ENCODE results near the gene DOCK9.

GRCh38 chr13:98751861-98752466 is 225.9 kb downstream of the DOCK9 start:
- TF ChIP-seq, protein P1, sequence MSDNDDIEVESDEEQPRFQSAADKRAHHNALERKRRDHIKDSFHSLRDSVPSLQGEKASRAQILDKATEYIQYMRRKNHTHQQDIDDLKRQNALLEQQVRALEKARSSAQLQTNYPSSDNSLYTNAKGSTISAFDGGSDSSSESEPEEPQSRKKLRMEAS (IDR thresholded peaks at IDR 0.05; ENCODE audit: low read depth): no peak
- TF ChIP-seq, protein P2, sequence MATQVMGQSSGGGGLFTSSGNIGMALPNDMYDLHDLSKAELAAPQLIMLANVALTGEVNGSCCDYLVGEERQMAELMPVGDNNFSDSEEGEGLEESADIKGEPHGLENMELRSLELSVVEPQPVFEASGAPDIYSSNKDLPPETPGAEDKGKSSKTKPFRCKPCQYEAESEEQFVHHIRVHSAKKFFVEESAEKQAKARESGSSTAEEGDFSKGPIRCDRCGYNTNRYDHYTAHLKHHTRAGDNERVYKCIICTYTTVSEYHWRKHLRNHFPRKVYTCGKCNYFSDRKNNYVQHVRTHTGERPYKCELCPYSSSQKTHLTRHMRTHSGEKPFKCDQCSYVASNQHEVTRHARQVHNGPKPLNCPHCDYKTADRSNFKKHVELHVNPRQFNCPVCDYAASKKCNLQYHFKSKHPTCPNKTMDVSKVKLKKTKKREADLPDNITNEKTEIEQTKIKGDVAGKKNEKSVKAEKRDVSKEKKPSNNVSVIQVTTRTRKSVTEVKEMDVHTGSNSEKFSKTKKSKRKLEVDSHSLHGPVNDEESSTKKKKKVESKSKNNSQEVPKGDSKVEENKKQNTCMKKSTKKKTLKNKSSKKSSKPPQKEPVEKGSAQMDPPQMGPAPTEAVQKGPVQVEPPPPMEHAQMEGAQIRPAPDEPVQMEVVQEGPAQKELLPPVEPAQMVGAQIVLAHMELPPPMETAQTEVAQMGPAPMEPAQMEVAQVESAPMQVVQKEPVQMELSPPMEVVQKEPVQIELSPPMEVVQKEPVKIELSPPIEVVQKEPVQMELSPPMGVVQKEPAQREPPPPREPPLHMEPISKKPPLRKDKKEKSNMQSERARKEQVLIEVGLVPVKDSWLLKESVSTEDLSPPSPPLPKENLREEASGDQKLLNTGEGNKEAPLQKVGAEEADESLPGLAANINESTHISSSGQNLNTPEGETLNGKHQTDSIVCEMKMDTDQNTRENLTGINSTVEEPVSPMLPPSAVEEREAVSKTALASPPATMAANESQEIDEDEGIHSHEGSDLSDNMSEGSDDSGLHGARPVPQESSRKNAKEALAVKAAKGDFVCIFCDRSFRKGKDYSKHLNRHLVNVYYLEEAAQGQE (IDR thresholded peaks at IDR 0.05; ENCODE audit: low read depth, low read length): no peak
- TF ChIP-seq CHD2 (IDR thresholded peaks at IDR 0.05; ENCODE audit: low read length, partially characterized antibody): no peak
- no peak for TF ChIP-seq POLR2AphosphoS5 (IDR thresholded peaks at IDR 0.05; ENCODE audit: low read depth, low read length)
- TF ChIP-seq CTCF (IDR thresholded peaks at IDR 0.05): no peak
- TF ChIP-seq FOXJ3 (CRISPR knock-in tag; IDR thresholded peaks at IDR 0.05): no peak
- no peak for TF ChIP-seq RAD21 (IDR thresholded peaks at IDR 0.05; ENCODE audit: low read length)
- no peak for TF ChIP-seq SMC3 (IDR thresholded peaks at IDR 0.05; ENCODE audit: low read depth, low read length)

Data from SK-N-SH (cell line).